Tibial artery (tissue), 4 donors: ENCODE data around the gene PRSS22.
A peak's percentile ranks its signal among the peaks of the same experiment; 100 is the strongest.

ENCODE experiments used
- DNase-seq, 2 donors: peaks; one replicate each; pipeline ENCODE4 v3.0.0-alpha.2; 2019
- H3K27ac ChIP-seq, 2 donors: fragments of 200-600 bp; sonication (generic) in 1 of 2; 1 replicate in 1 of 2; 2 replicates in 1 of 2; pipeline ENCODE4 v1.5.1; 2018 to 2019; ENCODE audit warnings: mild to moderate bottlenecking in 1 of 2
- H3K27me3 ChIP-seq, 2 donors: fragments of 200-600 bp; sonication (generic) in 1 of 2; one replicate each; pipeline versions ENCODE4 v1.5.1 to v1.6.0; 2016 to 2019
- H3K36me3 ChIP-seq, 3 donors: fragments of 200-600 bp; sonication (generic) in 2 of 3; one replicate each; pipeline ENCODE4 v1.5.1; 2016 to 2019; ENCODE audit warnings: mild to moderate bottlenecking in 2 of 3
- H3K4me1 ChIP-seq, 4 donors: fragments of 200-600 bp; sonication (generic) in 2 of 4; 1 replicate in 3 of 4; 2 replicates in 1 of 4; pipeline ENCODE4 v1.5.1; 2016 to 2019
- H3K4me3 ChIP-seq, 2 donors: fragments of 200-600 bp; sonication (generic) in 1 of 2; 1 replicate in 1 of 2; 2 replicates in 1 of 2; pipeline ENCODE4 v1.5.1; 2018 to 2019; ENCODE audit warnings: mild to moderate bottlenecking in 2 of 2
- H3K9me3 ChIP-seq, 3 donors: fragments of 200-600 bp; sonication (generic) in 1 of 3; one replicate each; pipeline ENCODE4 v1.5.1; 2016 to 2019
- CTCF ChIP-seq, 2 experiments: fragments of 200-600 bp in 1 of 2; fragments of 450-650 bp in 1 of 2; IDR thresholded peaks; one replicate each; pipeline ENCODE4 v1.5.1; 2017 to 2019; ENCODE audit warnings: antibody characterized with exemption in 2 of 2, mild to moderate bottlenecking in 1 of 2, moderate library complexity in 1 of 2
- intact Hi-C: fragments of 100-400 bp; cut with DNase I; formaldehyde crosslinking; loops from one replicate; pipeline ENCODE4 v1.15.0; 2023; ENCODE audit warnings: low total_unique reads

The PRSS22 gene

GRCh38 chr16:2883458-2883908 lies 25.5 kb upstream of the PRSS22 start:
- Histone ChIP-seq H3K4me1 (peaks cover 0 to 17% (median 9%) of the 10 kb centered on the region in 4 donors), H3K27me3 (no peaks in the 10 kb centered on the region), H3K9me3 (no peaks in the 10 kb centered on the region), H3K4me3 (peak overlapping the region; percentile 86 to 87), H3K36me3 (no peaks in the 10 kb centered on the region), H3K27ac (peak overlapping the region; percentile 93 to 96)
- DNase-seq: peak in 1 of 2 donors; percentile 70
- peak in 1 of 2 experiments; percentile 5 for TF ChIP-seq CTCF (IDR thresholded peaks at IDR 0.05)
- intact Hi-C loops: no loop called here

- peak; percentile 99 for DNase-seq
- intact Hi-C loops: loop anchor here (1.0 kb wide), 1 partner anchor 22 kb away; no protein-coding TSS in a partner anchor
- peak in 1 of 2 experiments; percentile 22 for TF ChIP-seq CTCF (IDR thresholded peaks at IDR 0.05)
- no peaks in the 10 kb centered on the region for H3K9me3 ChIP-seq
- H3K4me1 ChIP-seq: peaks cover 0 to 17% (median 9%) of the 10 kb centered on the region in 4 donors
- no peaks in the 10 kb centered on the region for H3K36me3 ChIP-seq
- no peaks in the 10 kb centered on the region for H3K27me3 ChIP-seq
- peak within 1 kb of the TSS; percentile 93 to 96 for H3K27ac ChIP-seq
- peak within 1 kb of the TSS; percentile 86 to 87 for H3K4me3 ChIP-seq
Observed at GRCh38 chr16:2882650-2883457, 24.9 kb upstream of the PRSS22 start, which contains the start of gene FLYWCH2. FLYWCH2 (plus strand) TSS chr16:2883215; CDS start chr16:2896450, 13,235 bp downstream.

- intact Hi-C loops: loop anchor here (1.0 kb wide), 1 partner anchor 23 kb away; no protein-coding TSS in a partner anchor
- peak; percentile 36 to 79 for DNase-seq
- H3K9me3 ChIP-seq: no peaks in the 10 kb centered on the region
- peak overlapping the region; percentile 86 to 87 for H3K4me3 ChIP-seq
- TF ChIP-seq CTCF (IDR thresholded peaks at IDR 0.05): no peak
- H3K27ac ChIP-seq: peak overlapping the region; percentile 93 to 96
- H3K4me1 ChIP-seq: peaks cover 0 to 17% (median 9%) of the 10 kb centered on the region in 4 donors
- no peaks in the 10 kb centered on the region for H3K36me3 ChIP-seq
- no peaks in the 10 kb centered on the region for H3K27me3 ChIP-seq
Observed at GRCh38 chr16:2881783-2882649, 24.0 kb upstream of the PRSS22 start.

GRCh38 chr16:2879854-2880508 lies 22.0 kb upstream of the PRSS22 start:
- Histone ChIP-seq H3K4me3 (no peak overlapping the region), H3K27me3 (no peaks in the 10 kb centered on the region), H3K27ac (no peak overlapping the region), H3K36me3 (no peaks in the 10 kb centered on the region), H3K9me3 (no peaks in the 10 kb centered on the region), H3K4me1 (peaks cover 0 to 17% (median 9%) of the 10 kb centered on the region in 4 donors)
- intact Hi-C loops: no loop called here
- DNase-seq: peak in 1 of 2 donors; percentile 58
- no peak for TF ChIP-seq CTCF (IDR thresholded peaks at IDR 0.05)

GRCh38 chr16:2874912-2875362 lies 17.0 kb upstream of the PRSS22 start:
- intact Hi-C loops: loop anchor here (2.0 kb wide), 1 partner anchor 44 kb away; no protein-coding TSS in a partner anchor
- Histone ChIP-seq H3K27ac (no peak overlapping the region), H3K4me3 (no peak overlapping the region), H3K27me3 (no peaks in the 10 kb centered on the region), H3K4me1 (peaks cover 0 to 7% (median 2%) of the 10 kb centered on the region in 4 donors), H3K36me3 (no peaks in the 10 kb centered on the region), H3K9me3 (no peaks in the 10 kb centered on the region)
- peak; percentile 93 to 97 for TF ChIP-seq CTCF (IDR thresholded peaks at IDR 0.05)
- peak; percentile 70 to 84 for DNase-seq
